K562 (cell line): ENCODE data around the gene ZDHHC8. TPM values are rescaled to one million over a fixed set of nuclear protein-coding genes. Genes with fewer than 3 reads are reported as not detected.

Experiments used
- CEBPB ChIP-seq: fragments of 450-650 bp; IDR thresholded peaks from 2 replicates; pipeline ENCODE4 v1.6.1; 2016; ENCODE audit warnings: missing genetic modification characterization, missing compliant biosample characterization
- CHD1 ChIP-seq: fragments of 200-600 bp; sonication (generic); IDR thresholded peaks from one replicate; pipeline ENCODE4 v1.6.1; 2012; ENCODE audit warnings: mild to moderate bottlenecking, moderate library complexity, low read length, inconsistent platforms
- CREB3L1 ChIP-seq: fragments of 450-650 bp; IDR thresholded peaks from 2 replicates; pipeline ENCODE4 v1.6.1; 2014; ENCODE audit warnings: low read depth, mild to moderate bottlenecking, moderate library complexity, borderline replicate concordance
- E2F8 ChIP-seq: fragments of 450-650 bp; IDR thresholded peaks from 2 replicates; pipeline ENCODE4 v1.7.1; 2018; ENCODE audit warnings: mild to moderate bottlenecking, low read depth; ENCODE audit not compliant: partially characterized antibody
- HBP1 ChIP-seq: fragments of 450-650 bp; formaldehyde crosslinking; IDR thresholded peaks from 2 replicates; pipeline ENCODE4 v1.4.0; 2022; ENCODE audit warnings: missing genetic modification characterization
- HEY1 ChIP-seq: fragments of 250-450 bp; sonication (Bioruptor Pico); IDR thresholded peaks from 2 replicates; pipeline ENCODE4 v1.5.0; 2020; ENCODE audit warnings: mild to moderate bottlenecking, moderate library complexity, borderline replicate concordance
- KDM2B ChIP-seq: fragments of 250-450 bp; sonication (Bioruptor Pico); IDR thresholded peaks from 2 replicates; pipeline ENCODE4 v1.8.0; 2021; ENCODE audit warnings: mild to moderate bottlenecking, moderate library complexity
- MAFF ChIP-seq: IDR thresholded peaks from 2 replicates; pipeline ENCODE4 v1.6.1; 2012; ENCODE audit warnings: low read length, improper control_type of control experiment
- MCM5 ChIP-seq: fragments of 450-650 bp; IDR thresholded peaks from 2 replicates; pipeline ENCODE4 v1.6.1; 2016; ENCODE audit warnings: low read depth
- MLLT1 ChIP-seq, 2 experiments: fragments of 450-650 bp; IDR thresholded peaks; 2 replicates each; pipeline ENCODE4 v1.6.1; 2016
- MTA2 ChIP-seq: fragments of 450-650 bp; IDR thresholded peaks from 2 replicates; pipeline ENCODE4 v1.6.1; 2016; ENCODE audit warnings: low read depth
- MTF1 ChIP-seq: fragments of 250-450 bp; sonication (Bioruptor Pico); IDR thresholded peaks from 2 replicates; pipeline ENCODE4 v1.9.0; 2021; ENCODE audit warnings: moderate library complexity, mild to moderate bottlenecking, inconsistent platforms, borderline replicate concordance
- NR2F6 ChIP-seq: fragments of 450-650 bp; formaldehyde crosslinking; IDR thresholded peaks from 2 replicates; pipeline ENCODE4 v1.4.0; 2020; ENCODE audit warnings: mild to moderate bottlenecking
- OTX1 ChIP-seq: fragments of 450-650 bp; formaldehyde crosslinking; IDR thresholded peaks from 2 replicates; pipeline ENCODE4 v1.4.0; 2022; ENCODE audit warnings: mild to moderate bottlenecking
- POLR2A ChIP-seq: fragments of 450-650 bp; conservative IDR thresholded peaks from 2 replicates; pipeline ENCODE4 v1.6.1; 2016
- PRMT5 ChIP-seq: sonication (generic); formaldehyde crosslinking; IDR thresholded peaks from 2 replicates; pipeline ENCODE4 v1.5.0; 2020; ENCODE audit warnings: missing genetic modification reagents
- RNF2 ChIP-seq: sonication (generic); IDR thresholded peaks from 2 replicates; pipeline ENCODE4 v1.6.1; 2016
- SAP30 ChIP-seq: fragments of 200-600 bp; sonication (generic); IDR thresholded peaks from 2 replicates; pipeline ENCODE4 v1.6.1; 2012; ENCODE audit warnings: borderline replicate concordance, low read depth, mild to moderate bottlenecking, moderate library complexity, low read length, control low read depth, inconsistent platforms; ENCODE audit not compliant: insufficient read depth, poor library complexity, severe bottlenecking
- U2AF1 ChIP-seq: fragments of 200-400 bp; formaldehyde crosslinking; optimal IDR thresholded peaks from 2 replicates; pipeline ENCODE3; 2017; ENCODE audit warnings: mild to moderate bottlenecking, low read depth, low read length, moderate library complexity
- ZBED1 ChIP-seq: IDR thresholded peaks from 2 replicates; pipeline ENCODE4 v1.6.1; 2014
- ZKSCAN3 ChIP-seq: fragments of 250-450 bp; sonication (Bioruptor Pico); IDR thresholded peaks from 2 replicates; pipeline ENCODE4 v1.4.0; 2020
- polyA plus RNA-seq, 8 experiments: library from polyadenylated mRNA; depleted of rRNA in 4 of 8; stranded (reverse) in 5 of 8; unstranded in 3 of 8; fragments of >200 nt; fragmentation: Nextera tagmentation in 2 of 8; fragmentation: Illumina TruSeq in 1 of 8; extraction: Ambion mirVana in 2 of 8; extraction: Trizol in 1 of 8; gene quantifications; 2 replicates each; pipeline versions ENCODE4 v1.2.1 to v1.2.3, GENCODE V29; 2011 to 2014; ENCODE audit warnings: inconsistent platforms in 1 of 8, missing spikeins in 1 of 8
- total RNA-seq, 7 experiments: library from RNA; depleted of rRNA in 6 of 7; stranded (reverse); fragments of >200 nt in 6 of 7; fragmentation: Illumina TruSeq in 2 of 7; extraction: Trizol in 2 of 7; gene quantifications; 2 replicates each; pipeline versions ENCODE4 v1.2.1 to v1.2.3, GENCODE V29; 2011 to 2021; ENCODE audit warnings: low replicate concordance in 1 of 7

ZDHHC8 gene
- total and polyA plus RNA-seq, 9 of the 15 experiments (the other 6 are each of a cell fraction or from before 2014, with no cell fraction given), result 0.04 to 109 (median 16.4) TPM

GRCh38 chr22:20156611-20157429, 25.2 kb downstream of the ZDHHC8 start (continued):
- TF ChIP-seq MCM5 (no peak), MLLT1 (IDR thresholded peaks at IDR 0.05) (no peak), CEBPB (tag) (no peak), U2AF1 (no peak), ZKSCAN3 (CRISPR knock-in tag) (no peak), PRMT5 (CRISPR knock-in tag) (no peak), NR2F6 (CRISPR knock-in tag) (no peak), RNF2 (no peak), HEY1 (CRISPR knock-in tag) (no peak), OTX1 (peak; percentile 91), SAP30 (no peak), ZBED1 (no peak), MTA2 (no peak), KDM2B (CRISPR knock-in tag) (no peak), MTF1 (CRISPR knock-in tag) (no peak), CREB3L1 (no peak), HBP1 (CRISPR knock-in tag) (peak; percentile 94), MAFF (no peak), CHD1 (no peak), E2F8 (no peak), POLR2A (no peak)
